C4-2B (cell line): ENCODE results near the gene GABARAPL2.
"Not testable (repeated sequence)": the region's sequence is repeated elsewhere in the genome, so short reads cannot be mapped to it uniquely, and the experiment has no call there.

Experiments
- H3K27ac ChIP-seq: fragments of 450-650 bp; 2 replicates; pipeline ENCODE4 v1.5.1; 2017
- ZFX ChIP-seq: fragments of 450-650 bp; IDR thresholded peaks from 2 replicates; pipeline ENCODE4 v1.6.1; 2017
- TF ChIP-seq, protein P1 (sequence below): fragments of 450-650 bp; conservative IDR thresholded peaks from 2 replicates; pipeline ENCODE4 v1.5.1; 2017; ENCODE audit warnings: mild to moderate bottlenecking

The GABARAPL2 gene

DNA sequence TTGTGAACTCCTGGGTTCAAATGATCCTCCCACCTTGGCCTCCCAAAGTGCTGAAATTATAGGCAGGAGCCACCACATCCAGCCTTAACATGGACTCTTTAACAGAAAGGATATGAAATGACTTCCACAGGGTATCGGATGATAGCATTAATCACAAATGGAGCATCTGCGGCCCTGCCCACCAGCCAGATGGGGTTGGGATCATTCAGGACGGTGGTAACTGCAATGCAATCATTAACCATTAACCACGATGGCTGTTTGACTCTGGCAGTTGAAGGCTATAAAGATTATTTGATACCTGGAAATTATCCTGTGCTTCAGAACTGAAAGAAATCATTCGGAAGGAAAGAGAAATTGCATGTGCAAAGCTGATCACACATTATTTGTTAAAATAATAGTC lies 24.9 kb upstream of the GABARAPL2 start:
- no peak for TF ChIP-seq ZFX
- TF ChIP-seq, protein P1, sequence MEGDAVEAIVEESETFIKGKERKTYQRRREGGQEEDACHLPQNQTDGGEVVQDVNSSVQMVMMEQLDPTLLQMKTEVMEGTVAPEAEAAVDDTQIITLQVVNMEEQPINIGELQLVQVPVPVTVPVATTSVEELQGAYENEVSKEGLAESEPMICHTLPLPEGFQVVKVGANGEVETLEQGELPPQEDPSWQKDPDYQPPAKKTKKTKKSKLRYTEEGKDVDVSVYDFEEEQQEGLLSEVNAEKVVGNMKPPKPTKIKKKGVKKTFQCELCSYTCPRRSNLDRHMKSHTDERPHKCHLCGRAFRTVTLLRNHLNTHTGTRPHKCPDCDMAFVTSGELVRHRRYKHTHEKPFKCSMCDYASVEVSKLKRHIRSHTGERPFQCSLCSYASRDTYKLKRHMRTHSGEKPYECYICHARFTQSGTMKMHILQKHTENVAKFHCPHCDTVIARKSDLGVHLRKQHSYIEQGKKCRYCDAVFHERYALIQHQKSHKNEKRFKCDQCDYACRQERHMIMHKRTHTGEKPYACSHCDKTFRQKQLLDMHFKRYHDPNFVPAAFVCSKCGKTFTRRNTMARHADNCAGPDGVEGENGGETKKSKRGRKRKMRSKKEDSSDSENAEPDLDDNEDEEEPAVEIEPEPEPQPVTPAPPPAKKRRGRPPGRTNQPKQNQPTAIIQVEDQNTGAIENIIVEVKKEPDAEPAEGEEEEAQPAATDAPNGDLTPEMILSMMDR, result no peak
- no peak overlapping the region for H3K27ac ChIP-seq

DNA sequence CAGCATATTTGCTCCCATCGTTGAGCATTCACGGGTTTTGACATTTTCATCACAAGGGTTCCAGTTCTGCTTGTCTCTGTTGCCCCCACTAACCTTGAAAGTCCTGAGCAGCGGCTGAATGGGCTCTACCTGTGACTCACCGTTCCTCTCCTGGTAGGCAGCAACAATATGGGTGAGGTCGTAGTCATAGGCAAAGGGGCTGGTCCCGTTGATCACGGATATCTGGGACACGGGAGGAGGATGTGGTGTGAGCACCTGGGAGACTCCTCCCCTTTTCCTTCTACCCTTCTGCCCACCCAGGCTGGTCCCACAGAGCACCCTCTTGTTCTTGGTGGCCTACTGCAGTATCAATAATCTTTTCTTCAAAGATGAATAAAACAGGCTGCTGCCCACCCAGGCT lies 23.7 kb upstream of the GABARAPL2 start:
- H3K27ac ChIP-seq, result not testable (repeated sequence)

DNA sequence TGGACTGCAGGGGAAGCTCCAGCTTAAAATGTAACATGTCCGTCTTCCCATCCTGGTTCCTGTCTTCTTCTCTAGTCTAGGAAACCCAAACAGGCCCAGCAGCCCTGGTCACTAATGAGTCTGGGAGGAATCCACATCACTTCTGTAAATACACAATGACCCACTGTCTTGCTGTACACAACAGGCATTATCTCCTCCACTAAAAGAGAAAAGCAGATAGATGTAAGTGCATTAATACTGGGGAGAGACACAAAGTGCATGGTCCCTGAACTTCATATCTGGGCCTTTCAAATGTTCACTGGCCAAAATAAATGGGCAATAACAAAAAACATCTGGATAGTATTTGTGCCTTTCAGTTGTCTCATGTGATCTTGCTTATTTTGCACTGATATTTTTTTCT lies 20.3 kb upstream of the GABARAPL2 start:
- not testable (repeated sequence) for H3K27ac ChIP-seq

DNA sequence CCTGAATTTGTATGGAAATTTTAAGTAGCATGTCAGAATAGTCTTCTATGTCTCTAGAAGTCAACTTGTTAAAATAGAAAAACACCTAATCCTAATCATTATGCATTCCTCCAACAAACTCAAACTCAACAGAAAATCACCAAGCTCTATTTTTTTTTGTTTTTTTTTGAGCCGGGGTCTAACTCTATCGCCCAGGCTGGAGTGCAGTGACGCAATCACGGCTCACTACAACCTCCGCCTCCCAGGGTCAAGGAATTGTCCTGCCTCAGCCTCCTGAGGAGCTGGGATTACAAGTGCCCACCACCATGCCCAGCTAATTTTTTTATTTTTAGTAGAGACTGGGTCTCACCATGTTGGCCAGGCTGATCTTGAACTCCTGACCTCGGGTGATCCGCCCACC lies 19.9 kb upstream of the GABARAPL2 start:
- TF ChIP-seq ZFX, result no peak
- TF ChIP-seq, protein P1, result no peak
- no peak overlapping the region for H3K27ac ChIP-seq

DNA sequence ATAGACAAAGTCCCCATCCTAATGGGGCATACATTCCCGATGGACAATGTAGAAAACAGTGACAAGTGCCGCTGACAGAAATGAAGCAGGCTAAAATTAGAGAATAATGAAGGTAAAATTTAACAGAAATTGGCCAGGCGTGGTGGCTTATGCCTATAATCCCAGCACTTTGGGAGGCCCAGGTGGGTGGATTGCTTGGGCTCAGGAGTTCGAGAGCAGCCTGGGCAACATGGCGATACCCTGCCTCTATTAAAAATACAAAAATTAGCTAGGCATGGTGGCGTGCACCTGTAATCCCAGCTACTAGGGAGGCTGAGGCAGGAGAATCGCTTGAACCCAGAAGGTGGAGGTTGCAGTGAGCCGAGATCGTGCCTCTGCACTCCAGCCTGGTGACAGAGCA lies 17.7 kb upstream of the GABARAPL2 start:
- not testable (repeated sequence) for H3K27ac ChIP-seq

DNA sequence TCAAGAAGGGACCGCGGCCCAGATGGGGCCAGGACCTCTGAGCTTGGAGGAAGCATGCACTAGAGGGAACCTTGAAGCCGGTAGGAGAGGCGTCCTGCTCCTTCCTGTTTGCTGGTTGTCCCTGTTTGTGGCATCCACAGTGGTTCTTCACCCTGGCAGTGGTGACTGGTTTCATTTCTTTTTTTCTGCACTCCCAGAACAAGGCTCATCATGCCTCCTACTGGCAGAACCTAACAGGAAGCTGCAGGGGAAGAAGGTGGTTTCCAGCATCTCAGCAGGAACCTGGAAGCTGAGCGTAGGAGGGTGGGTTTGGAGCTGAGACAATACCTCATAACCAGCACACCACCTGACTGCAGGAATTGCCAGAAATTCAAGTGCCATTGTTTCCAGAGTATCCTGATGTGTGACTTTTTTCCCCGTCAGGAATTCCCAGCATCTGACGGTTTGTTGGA lies 15.9 kb upstream of the GABARAPL2 start:
- TF ChIP-seq ZFX, result no peak
- TF ChIP-seq, protein P1, result peak; percentile 75
- H3K27ac ChIP-seq, result no peak overlapping the region

DNA sequence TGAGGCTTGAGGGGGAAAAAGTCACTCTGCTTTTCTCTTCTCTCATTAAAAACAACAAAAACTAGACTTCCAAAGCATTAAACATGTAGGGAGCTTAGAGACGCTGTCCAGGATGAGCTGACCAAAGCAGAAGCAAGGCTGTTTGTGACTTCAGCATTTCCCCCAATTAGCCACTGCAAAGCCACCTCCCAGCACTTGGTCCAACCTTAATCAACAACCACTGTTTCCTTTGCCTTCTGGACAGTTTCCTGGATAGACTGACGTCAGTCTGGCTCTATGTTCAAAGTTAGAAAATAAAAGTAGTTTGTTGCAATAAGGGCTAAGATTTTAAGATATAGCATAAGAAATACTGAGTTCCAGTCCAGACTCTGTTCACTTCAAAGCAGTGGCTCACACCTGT lies 13.2 kb upstream of the GABARAPL2 start:
- TF ChIP-seq, protein P1, result no peak
- TF ChIP-seq ZFX, result no peak
- H3K27ac ChIP-seq, result no peak overlapping the region

DNA sequence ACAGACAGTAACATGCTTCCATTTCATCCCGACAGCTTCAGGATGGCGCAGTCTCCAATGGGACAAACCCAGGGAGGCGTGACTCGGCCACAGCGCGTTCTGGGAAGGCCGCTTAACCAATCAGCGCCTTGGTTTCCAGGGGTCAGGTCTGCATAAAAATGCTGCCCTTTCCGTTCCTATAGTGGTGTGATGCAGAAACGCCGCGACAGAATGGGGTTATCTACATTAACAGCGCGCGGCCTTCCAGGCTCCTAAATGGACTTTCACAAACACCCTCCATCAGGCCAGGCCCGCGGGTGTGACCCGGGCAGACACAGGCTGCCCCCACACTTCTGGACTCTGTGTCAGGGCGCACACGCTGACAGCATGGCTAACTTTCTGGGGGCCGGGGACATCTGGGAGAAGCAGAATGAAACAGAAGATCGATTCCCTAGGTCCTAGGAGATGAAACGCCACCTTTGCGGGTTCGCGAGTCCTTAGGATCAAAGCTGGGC lies 10.9 kb upstream of the GABARAPL2 start:
- H3K27ac ChIP-seq, result peak overlapping the region; percentile 69
- no peak for TF ChIP-seq ZFX
- TF ChIP-seq, protein P1, result no peak

DNA sequence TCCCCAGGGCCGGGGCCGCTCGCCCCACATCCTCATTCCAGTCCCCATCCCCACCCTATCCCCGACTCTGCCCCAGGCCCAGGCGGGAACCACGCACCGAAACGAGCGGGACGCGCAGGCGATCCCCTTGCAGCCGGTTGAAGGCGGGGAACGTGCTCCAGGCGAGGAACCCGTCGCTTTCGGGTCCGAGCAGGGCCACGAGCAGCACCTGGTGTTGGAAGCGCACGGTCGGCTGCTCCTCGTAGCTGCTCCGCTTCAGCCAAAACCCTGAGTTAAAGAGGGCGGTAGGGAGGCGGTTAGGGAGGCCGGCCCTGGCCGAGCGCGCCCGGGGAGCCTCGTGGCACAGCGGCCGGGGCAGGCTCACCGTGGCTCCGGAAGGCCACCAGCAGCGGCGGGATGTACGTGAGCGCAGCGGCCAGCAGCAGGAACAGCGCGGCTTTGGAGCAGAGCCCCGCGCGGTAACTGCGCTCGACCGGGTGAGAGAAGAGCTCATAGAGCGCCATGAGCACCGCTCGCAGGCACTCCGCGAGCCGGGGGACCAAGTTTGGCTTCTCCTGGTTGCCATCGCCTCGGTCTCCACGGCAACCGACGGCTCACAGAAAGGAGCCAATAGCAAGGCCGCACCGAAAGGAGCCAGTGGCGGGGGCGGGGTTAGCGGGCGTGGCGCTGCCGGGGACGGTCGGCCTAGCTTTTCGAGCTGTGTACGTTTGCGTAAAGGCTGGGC lies 10.3 kb upstream of the GABARAPL2 start, which contains the start of gene TMEM231:
TSS of gene TMEM231 (minus strand) at position 546 of the 724 bp plus-strand sequence. CDS start at position 503, 43 bp downstream.
- peak; percentile 44; the same call in 1 of the 2 replicates for TF ChIP-seq ZFX
- TF ChIP-seq, protein P1, result no peak
- peak within 1 kb of the TSS; percentile 69 for H3K27ac ChIP-seq
